Endothelial cell of umbilical vein (primary cell): ENCODE data around the gene FHIT. TPM values are rescaled to one million over a fixed set of nuclear protein-coding genes. Genes with fewer than 3 reads are reported as not detected.

Experiments
- BruUV-seq: library from RNA; stranded (reverse); fragments of 400-500 nt; replicated peaks from 2 replicates; lab custom pipeline; 2021; lab: Mats Ljungman, UMichigan
- CTCF ChIA-PET: fragments of 300-600, 350-600 bp; sonication (Branson Sonifier 250); formaldehyde crosslinking; loops from one replicate; lab custom pipeline; 2021; ENCODE audit warnings: antibody characterized with exemption, inconsistent platforms; lab: Charles Lee
- POLR2A ChIA-PET: fragments of 300-600, 350-600 bp; sonication (Branson Sonifier 250); formaldehyde crosslinking; loops from one replicate; lab custom pipeline; 2021; ENCODE audit warnings: antibody characterized with exemption, inconsistent platforms; lab: Charles Lee
- DNase-seq: peaks from one replicate; pipeline ENCODE4 v3.0.0-alpha.2; 2011; ENCODE audit warnings: low read depth, low spot score
- FAIRE-seq: peaks from 2 replicates; lab custom pipeline; 2011; peaks lifted over from hg19 to GRCh38; lab: Jason Lieb, UNC
- H2AFZ ChIP-seq: 2 replicates; pipeline ENCODE4 v1.6.0; 2012; ENCODE audit warnings: low read depth, low read length, control low read depth, inconsistent platforms
- H3K27ac ChIP-seq: 2 replicates; pipeline ENCODE4 v1.5.1; 2011; ENCODE audit warnings: low read depth, mild to moderate bottlenecking, control low read depth, low read length, moderate library complexity; ENCODE audit not compliant: insufficient read depth
- H3K27me3 ChIP-seq, 2 experiments: 2 replicates each; pipeline versions ENCODE4 v1.6.0 to v1.6.1; 2011; ENCODE audit warnings: low read length in 2 of 2, mixed read lengths in 1 of 2; ENCODE audit not compliant: control insufficient read depth in 2 of 2, insufficient read depth in 2 of 2
- H3K36me3 ChIP-seq, 2 experiments: 2 replicates in 1 of 2; 3 replicates in 1 of 2; pipeline ENCODE4 v1.5.1; 2011; ENCODE audit warnings: low read length in 2 of 2, mild to moderate bottlenecking in 1 of 2, moderate library complexity in 1 of 2; ENCODE audit not compliant: control insufficient read depth in 2 of 2, insufficient read depth in 2 of 2; ENCODE audit errors: extremely low read depth in 1 of 2
- H3K4me1 ChIP-seq: 3 replicates; pipeline ENCODE4 v1.5.1; 2011; ENCODE audit warnings: mild to moderate bottlenecking, low read length; ENCODE audit not compliant: control insufficient read depth, insufficient read depth; ENCODE audit errors: extremely low read depth
- H3K4me2 ChIP-seq: 2 replicates; pipeline ENCODE4 v1.6.1; 2011; ENCODE audit warnings: low read length, control low read depth, mixed read lengths; ENCODE audit not compliant: insufficient read depth
- H3K4me3 ChIP-seq, 3 experiments: fragments of 200-600 bp in 1 of 3; sonication (generic), shearing (Covaris generic) in 1 of 3; replicated peaks in 1 of 3; 2 replicates each; pipeline ENCODE4 v1.5.1; 2011 to 2016; ENCODE audit warnings: control low read depth in 3 of 3, low read length in 3 of 3, mild to moderate bottlenecking in 2 of 3, inconsistent platforms in 1 of 3, low read depth in 1 of 3, moderate library complexity in 1 of 3; ENCODE audit not compliant: insufficient read depth in 1 of 3
- H3K79me2 ChIP-seq: 2 replicates; pipeline ENCODE4 v1.6.0; 2012; ENCODE audit warnings: low read length, inconsistent platforms; ENCODE audit not compliant: control insufficient read depth, insufficient read depth
- H3K9ac ChIP-seq: replicated peaks from 2 replicates; pipeline ENCODE3; 2011; ENCODE audit warnings: low read length, control low read depth; ENCODE audit not compliant: insufficient read depth; ENCODE audit errors: extremely low read depth
- H3K9me1 ChIP-seq: replicated peaks from 3 replicates; pipeline ENCODE4 v1.6.0; 2011; ENCODE audit warnings: mild to moderate bottlenecking, low read length; ENCODE audit not compliant: control insufficient read depth, insufficient read depth; ENCODE audit errors: extremely low read depth
- H3K9me3 ChIP-seq: replicated peaks from 2 replicates; pipeline ENCODE4 v1.5.1; 2012; ENCODE audit warnings: low read length, inconsistent platforms; ENCODE audit not compliant: control insufficient read depth, insufficient read depth
- H4K20me1 ChIP-seq: replicated peaks from 2 replicates; pipeline ENCODE3; 2011; ENCODE audit warnings: mild to moderate bottlenecking, low read length; ENCODE audit not compliant: control insufficient read depth, insufficient read depth; ENCODE audit errors: extremely low read depth
- EZH2 ChIP-seq: IDR thresholded peaks from 2 replicates; pipeline ENCODE4 v1.6.1; 2012; ENCODE audit warnings: borderline replicate concordance, low read depth, mild to moderate bottlenecking, moderate library complexity, low read length, inconsistent platforms; ENCODE audit not compliant: severe bottlenecking
- FOS ChIP-seq: IDR thresholded peaks from 2 replicates; pipeline ENCODE4 v1.6.1; 2011; ENCODE audit warnings: mild to moderate bottlenecking, low read length, moderate library complexity, borderline replicate concordance; ENCODE audit not compliant: insufficient read depth
- GATA2 ChIP-seq: IDR thresholded peaks from 2 replicates; pipeline ENCODE4 v1.7.0; 2011; ENCODE audit warnings: low read depth, mild to moderate bottlenecking, moderate library complexity, mixed read lengths, low read length; ENCODE audit not compliant: insufficient read length, insufficient read depth
- JUN ChIP-seq: IDR thresholded peaks from 2 replicates; pipeline ENCODE4 v1.6.1; 2011; ENCODE audit warnings: borderline replicate concordance, low read depth; ENCODE audit not compliant: insufficient read length, insufficient read depth
- MYC ChIP-seq: IDR thresholded peaks from one replicate; pipeline ENCODE4 v1.6.1; 2011; ENCODE audit warnings: mild to moderate bottlenecking, low read depth, low read length
- POLR2A ChIP-seq: IDR thresholded peaks from 2 replicates; pipeline ENCODE4 v1.6.1; 2012; ENCODE audit warnings: low read depth, mild to moderate bottlenecking, control low read depth, low read length
- POLR2AphosphoS5 ChIP-seq: IDR thresholded peaks from 2 replicates; pipeline ENCODE4 v1.6.1; 2012; ENCODE audit warnings: low read depth, mild to moderate bottlenecking, control low read depth, low read length, moderate library complexity; ENCODE audit not compliant: insufficient read depth
- dilution Hi-C: fragments of 300-500 bp; cut with MboI; formaldehyde crosslinking; loops from one replicate; pipeline ENCODE4 v1.15.0; 2019; ENCODE audit warnings: low sequenced_read_pairs; ENCODE audit not compliant: extremely low pct_ligation_motif_present
- intact Hi-C: fragments of 100-400 bp; cut with micrococcal nuclease; formaldehyde crosslinking; loops from one replicate; pipeline ENCODE4 v1.10.0; 2022
- polyA plus RNA-seq, 4 experiments: library from polyadenylated mRNA; depleted of rRNA in 3 of 4; stranded (reverse) in 3 of 4; unstranded in 1 of 4; fragments of >200 nt; gene quantifications; 2 replicates each; pipeline versions ENCODE4 v1.2.1 to v1.2.3, GENCODE V29; 2011 to 2012; ENCODE audit warnings: missing spikeins in 1 of 4
- total RNA-seq: library from RNA; stranded (reverse); gene quantifications from 2 replicates; pipeline ENCODE4 v1.2.3, GENCODE V29; 2021
- TF ChIP-seq, protein P1 (sequence below): IDR thresholded peaks from 2 replicates; pipeline ENCODE4 v1.6.1; 2011; ENCODE audit not compliant: insufficient read depth, insufficient read length
- TF ChIP-seq, protein P2 (sequence below), 2 donors: IDR thresholded peaks; 1 replicate in 1 of 2; 2 replicates in 1 of 2; pipeline ENCODE4 v1.5.1; 2011; ENCODE audit warnings: low read length in 2 of 2, mild to moderate bottlenecking in 2 of 2, moderate library complexity in 2 of 2, control low read depth in 1 of 2, inconsistent platforms in 1 of 2, low read depth in 1 of 2; ENCODE audit not compliant: insufficient read depth in 1 of 2; ENCODE audit errors: extremely low read depth in 1 of 2

Gene FHIT
- total and polyA plus RNA-seq, 2 donors (not counting 3 experiments of a cell fraction or from before 2014, with no cell fraction given), result 0.47 to 2.2 TPM

DNA sequence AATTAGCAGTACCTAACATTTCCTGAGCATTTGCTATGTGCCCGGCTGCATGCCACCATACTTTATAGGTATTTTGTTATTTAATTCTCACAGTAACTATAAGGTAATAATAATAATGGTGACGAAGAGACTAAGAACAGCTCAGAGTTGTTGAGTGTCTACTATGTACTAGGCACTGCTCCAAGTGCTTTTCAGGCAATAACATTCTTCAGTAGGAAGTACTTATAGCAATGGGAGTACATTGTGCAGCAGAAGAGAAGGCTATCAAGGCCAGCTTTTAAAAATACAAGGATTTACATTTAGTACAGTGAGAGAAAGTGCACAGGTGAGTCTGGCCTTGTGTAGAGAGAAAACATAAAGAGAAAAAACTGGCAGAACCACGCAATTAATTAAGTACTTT is 647.4 kb downstream of the FHIT start:
- BruUV-seq, result no TSS peak
- H3K27ac ChIP-seq, result no peak overlapping the region
- no peaks in the 10 kb centered on the region for H4K20me1 ChIP-seq
- DNase-seq, result no peak
- H3K9me3 ChIP-seq, result no peaks in the 10 kb centered on the region
- no peaks in the 10 kb centered on the region for H3K27me3 ChIP-seq
- TF ChIP-seq JUN, result no peak
- no peak for TF ChIP-seq POLR2A
- TF ChIP-seq, protein P1, sequence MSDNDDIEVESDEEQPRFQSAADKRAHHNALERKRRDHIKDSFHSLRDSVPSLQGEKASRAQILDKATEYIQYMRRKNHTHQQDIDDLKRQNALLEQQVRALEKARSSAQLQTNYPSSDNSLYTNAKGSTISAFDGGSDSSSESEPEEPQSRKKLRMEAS, result no peak
- no peak for TF ChIP-seq POLR2AphosphoS5
- TF ChIP-seq MYC, result no peak
- no peak for TF ChIP-seq EZH2
- TF ChIP-seq, protein P2, sequence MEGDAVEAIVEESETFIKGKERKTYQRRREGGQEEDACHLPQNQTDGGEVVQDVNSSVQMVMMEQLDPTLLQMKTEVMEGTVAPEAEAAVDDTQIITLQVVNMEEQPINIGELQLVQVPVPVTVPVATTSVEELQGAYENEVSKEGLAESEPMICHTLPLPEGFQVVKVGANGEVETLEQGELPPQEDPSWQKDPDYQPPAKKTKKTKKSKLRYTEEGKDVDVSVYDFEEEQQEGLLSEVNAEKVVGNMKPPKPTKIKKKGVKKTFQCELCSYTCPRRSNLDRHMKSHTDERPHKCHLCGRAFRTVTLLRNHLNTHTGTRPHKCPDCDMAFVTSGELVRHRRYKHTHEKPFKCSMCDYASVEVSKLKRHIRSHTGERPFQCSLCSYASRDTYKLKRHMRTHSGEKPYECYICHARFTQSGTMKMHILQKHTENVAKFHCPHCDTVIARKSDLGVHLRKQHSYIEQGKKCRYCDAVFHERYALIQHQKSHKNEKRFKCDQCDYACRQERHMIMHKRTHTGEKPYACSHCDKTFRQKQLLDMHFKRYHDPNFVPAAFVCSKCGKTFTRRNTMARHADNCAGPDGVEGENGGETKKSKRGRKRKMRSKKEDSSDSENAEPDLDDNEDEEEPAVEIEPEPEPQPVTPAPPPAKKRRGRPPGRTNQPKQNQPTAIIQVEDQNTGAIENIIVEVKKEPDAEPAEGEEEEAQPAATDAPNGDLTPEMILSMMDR (IDR thresholded peaks at IDR 0.05; ENCODE audit: extremely low read depth in 1 of 2, insufficient read depth in 1 of 2, low read depth in 1 of 2, low read length in 2 of 2), result no peak
- no peak for TF ChIP-seq FOS
- no peak for TF ChIP-seq GATA2
- no peaks in the 10 kb centered on the region for H3K79me2 ChIP-seq
- intact Hi-C loops, result no loop called here
- no peak overlapping the region for H2AFZ ChIP-seq
- FAIRE-seq, result no peak
- no peaks in the 10 kb centered on the region for H3K4me1 ChIP-seq
- dilution Hi-C loops, result no loop called here
- H3K4me3 ChIP-seq, result no peak overlapping the region
- no peaks in the 10 kb centered on the region for H3K36me3 ChIP-seq
- no peak overlapping the region for H3K4me2 ChIP-seq
- no peaks in the 10 kb centered on the region for H3K9me1 ChIP-seq
- H3K9ac ChIP-seq, result no peak overlapping the region
- CTCF ChIA-PET, result no interaction called here
- POLR2A ChIA-PET, result no interaction called here
